ENCODE measurements around the gene IMPA2.
"Not testable (repeated sequence)": the region's sequence is repeated elsewhere in the genome, so short reads cannot be mapped to it uniquely, and the experiment has no call there.

IMPA2 gene

GRCh38 chr18:11981192-11981542, at the start of gene IMPA2:
TSS of gene IMPA2 (plus strand) at chr18:11981507. CDS start at chr18:11981670, 163 bp downstream.
- no peak for DNase-seq

- DNase-seq: no peak
Observed at GRCh38 chr18:11932393-11932792, 48.9 kb upstream of the IMPA2 start.

GRCh38 chr18:11937874-11938478, 43.3 kb upstream of the IMPA2 start:
- DNase-seq: peak; percentile 74

- no peak for DNase-seq
Observed at GRCh38 chr18:11940956-11941355, 40.4 kb upstream of the IMPA2 start.

GRCh38 chr18:11943551-11943950, 37.8 kb upstream of the IMPA2 start:
- DNase-seq: no peak

- no peak for DNase-seq
Observed at GRCh38 chr18:11944252-11944651, 37.1 kb upstream of the IMPA2 start.

- DNase-seq: no peak
Observed at GRCh38 chr18:11944786-11945185, 36.5 kb upstream of the IMPA2 start.

GRCh38 chr18:11945834-11946659, 35.3 kb upstream of the IMPA2 start:
- DNase-seq: not testable (repeated sequence)

- DNase-seq: no peak
Observed at GRCh38 chr18:11946756-11947155, 34.6 kb upstream of the IMPA2 start.

- peak; percentile 60 for DNase-seq
Observed at GRCh38 chr18:11947214-11948191, 33.8 kb upstream of the IMPA2 start.

- no peak for DNase-seq
Observed at GRCh38 chr18:11948852-11949523, 32.3 kb upstream of the IMPA2 start.

GRCh38 chr18:11950824-11951223, 30.5 kb upstream of the IMPA2 start:
- no peak for DNase-seq

- no peak for DNase-seq
Observed at GRCh38 chr18:11951390-11951851, 29.9 kb upstream of the IMPA2 start.

GRCh38 chr18:11953113-11953512, 28.2 kb upstream of the IMPA2 start:
- no peak for DNase-seq

GRCh38 chr18:11955239-11956029, 25.9 kb upstream of the IMPA2 start:
- DNase-seq: no peak

- DNase-seq: no peak
Observed at GRCh38 chr18:11956371-11957308, 24.7 kb upstream of the IMPA2 start.

GRCh38 chr18:11957636-11958035, 23.7 kb upstream of the IMPA2 start:
- DNase-seq: no peak

- DNase-seq: not testable (repeated sequence)
Observed at GRCh38 chr18:11959651-11960050, 21.7 kb upstream of the IMPA2 start.

- no peak for DNase-seq
Observed at GRCh38 chr18:11960743-11961380, 20.4 kb upstream of the IMPA2 start.

- DNase-seq: no peak
Observed at GRCh38 chr18:11962597-11962996, 18.7 kb upstream of the IMPA2 start.
